ENCODE measurements around the gene LORICRIN.

Gene LORICRIN

DNA sequence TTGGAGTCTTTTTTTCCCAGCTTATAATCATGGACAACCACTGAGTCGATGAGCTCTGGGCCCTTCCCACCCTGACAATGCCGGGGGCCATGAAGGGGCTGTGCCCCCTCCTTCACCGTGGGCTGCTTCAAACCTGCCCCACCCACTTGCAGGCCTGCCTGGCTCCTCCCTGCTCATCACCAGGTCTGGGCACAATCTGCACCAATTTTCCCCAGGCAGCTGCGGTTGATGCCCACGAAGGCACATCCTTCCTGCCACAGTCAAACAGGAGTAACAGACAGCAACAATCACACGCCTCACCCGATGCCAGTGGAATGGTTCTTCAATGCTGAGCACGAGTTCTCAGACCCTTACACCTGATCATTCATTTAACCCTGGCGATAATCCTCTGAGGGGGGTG lies 34.4 kb downstream of the LORICRIN start:
- no peak overlapping the region for H3K9ac ChIP-seq (ENCODE audit: low read length)
- peaks cover 10% of the 10 kb centered on the region for H3K79me1 ChIP-seq (ENCODE audit: low read length)
- H2AFZ ChIP-seq (ENCODE audit: insufficient read depth, low read length, poor library complexity): no peak overlapping the region
- no peak overlapping the region for H2BK12ac ChIP-seq (ENCODE audit: low read length)
- no peak overlapping the region for H3K14ac ChIP-seq (ENCODE audit: low read length)
- H2BK5ac ChIP-seq (ENCODE audit: low read depth, low read length, poor library complexity): no peak overlapping the region
- H2AK5ac ChIP-seq (ENCODE audit: low read length): no peak overlapping the region
- H3K4me1 ChIP-seq (ENCODE audit: control insufficient read depth in 1 of 2, insufficient read depth in 2 of 2, low read length in 2 of 2): peaks cover 25 to 31% of the 10 kb centered on the region in 2 experiments
- no peak for DNase-seq
- H3K4ac ChIP-seq (ENCODE audit: low read depth, low read length): no peak overlapping the region
- H4K8ac ChIP-seq (ENCODE audit: low read depth, low read length): no peak overlapping the region
- no peaks in the 10 kb centered on the region for H3K36me3 ChIP-seq (ENCODE audit: control insufficient read depth in 1 of 2, insufficient read depth in 2 of 2, low read length in 2 of 2)
- H3K18ac ChIP-seq (ENCODE audit: low read length): no peak overlapping the region
- H3K79me2 ChIP-seq (ENCODE audit: control insufficient read depth, insufficient read depth, low read length, poor library complexity): no peaks in the 10 kb centered on the region
- no peak overlapping the region for H3K4me2 ChIP-seq (ENCODE audit: low read length)
- no peak overlapping the region for H3K27ac ChIP-seq (ENCODE audit: low read depth, low read length)
- H3K27me3 ChIP-seq (ENCODE audit: insufficient read depth, low read length): no peaks in the 10 kb centered on the region
- whole genome bisulfite sequencing (ENCODE audit: extremely low coverage, insufficient coverage, insufficient read length): no CpG with 5 or more reads among the region's 9 CpGs
- no peak overlapping the region for H2BK120ac ChIP-seq (ENCODE audit: insufficient read depth, low read length, poor library complexity)
- no peak overlapping the region for H4K12ac ChIP-seq (ENCODE audit: low read depth, low read length)
- H3K23ac ChIP-seq (ENCODE audit: low read length): no peak overlapping the region
- H3K9me3 ChIP-seq (ENCODE audit: insufficient read depth, low read depth, low read length): no peaks in the 10 kb centered on the region
- no peak overlapping the region for H4K91ac ChIP-seq (ENCODE audit: low read depth, low read length)
- no peak overlapping the region for H3K4me3 ChIP-seq (ENCODE audit: low read depth, low read length)

DNA sequence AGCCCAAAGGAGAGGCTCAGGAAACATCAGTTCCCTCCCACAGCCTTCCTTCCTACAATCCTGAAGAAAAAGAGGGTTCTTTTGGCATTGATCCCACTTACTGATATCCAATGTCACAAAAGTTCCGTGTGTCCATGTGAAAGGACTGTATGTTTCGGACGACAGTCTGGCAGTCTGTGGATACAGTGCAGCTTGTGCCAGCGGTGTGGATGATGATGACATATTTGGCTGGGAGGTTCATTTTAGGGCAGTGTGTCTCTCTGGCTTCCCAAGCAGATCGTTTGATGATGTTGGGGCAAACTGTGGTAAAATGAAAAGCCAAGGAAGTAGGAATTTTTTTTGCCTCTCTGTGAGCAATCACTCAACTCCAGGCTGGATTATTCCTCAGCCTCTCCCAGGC lies 42.8 kb downstream of the LORICRIN start:
- Histone ChIP-seq H2AK5ac (ENCODE audit: low read length) (no peak overlapping the region), H2BK120ac (ENCODE audit: insufficient read depth, low read length, poor library complexity) (no peak overlapping the region), H3K27me3 (ENCODE audit: insufficient read depth, low read length) (no peaks in the 10 kb centered on the region), H3K9me3 (ENCODE audit: insufficient read depth, low read depth, low read length) (no peaks in the 10 kb centered on the region), H3K79me2 (ENCODE audit: control insufficient read depth, insufficient read depth, low read length, poor library complexity) (no peaks in the 10 kb centered on the region), H4K8ac (ENCODE audit: low read depth, low read length) (no peak overlapping the region), H3K4me2 (ENCODE audit: low read length) (no peak overlapping the region), H3K23ac (ENCODE audit: low read length) (no peak overlapping the region), H3K4ac (ENCODE audit: low read depth, low read length) (no peak overlapping the region), H3K14ac (ENCODE audit: low read length) (no peak overlapping the region), H3K18ac (ENCODE audit: low read length) (no peak overlapping the region), H3K9ac (ENCODE audit: low read length) (no peak overlapping the region), H2BK12ac (ENCODE audit: low read length) (no peak overlapping the region), H2BK5ac (ENCODE audit: low read depth, low read length, poor library complexity) (no peak overlapping the region), H3K27ac (ENCODE audit: low read depth, low read length) (no peak overlapping the region), H2AFZ (ENCODE audit: insufficient read depth, low read length, poor library complexity) (no peak overlapping the region), H4K91ac (ENCODE audit: low read depth, low read length) (no peak overlapping the region), H3K4me3 (ENCODE audit: low read depth, low read length) (no peak overlapping the region), H3K4me1 (ENCODE audit: control insufficient read depth in 1 of 2, insufficient read depth in 2 of 2, low read length in 2 of 2) (no peaks in the 10 kb centered on the region), H3K79me1 (ENCODE audit: low read length) (no peaks in the 10 kb centered on the region), H4K12ac (ENCODE audit: low read depth, low read length) (no peak overlapping the region), H3K36me3 (ENCODE audit: control insufficient read depth in 1 of 2, insufficient read depth in 2 of 2, low read length in 2 of 2) (no peaks in the 10 kb centered on the region)
- no CpG with 5 or more reads among the region's 5 CpGs for WGBS (ENCODE audit: extremely low coverage, insufficient coverage, insufficient read length)
- DNase-seq: no peak

DNA sequence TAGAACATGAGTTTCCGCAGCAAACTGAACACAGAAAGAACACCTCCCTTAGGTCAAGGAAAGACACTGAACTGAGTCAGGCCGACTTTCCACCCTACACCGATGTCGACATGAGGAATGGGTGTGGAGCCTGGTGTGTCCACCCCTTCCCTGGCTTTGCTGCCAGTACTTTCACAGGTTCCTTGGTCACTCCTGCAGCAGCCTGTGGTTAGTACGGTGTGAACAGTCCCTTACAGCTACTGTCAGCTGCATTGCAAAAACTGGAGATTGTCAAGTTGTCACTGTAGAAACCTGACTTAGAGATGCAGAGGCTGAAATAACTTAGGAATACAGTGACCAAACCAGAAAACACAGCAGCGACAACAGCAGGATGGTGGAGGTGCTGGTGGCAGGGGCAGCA lies 46.2 kb downstream of the LORICRIN start:
- no peak overlapping the region for H3K27ac ChIP-seq (ENCODE audit: low read depth, low read length)
- H2BK120ac ChIP-seq (ENCODE audit: insufficient read depth, low read length, poor library complexity): no peak overlapping the region
- no peaks in the 10 kb centered on the region for H3K79me2 ChIP-seq (ENCODE audit: control insufficient read depth, insufficient read depth, low read length, poor library complexity)
- no peak overlapping the region for H3K4me2 ChIP-seq (ENCODE audit: low read length)
- DNase-seq: no peak
- H3K23ac ChIP-seq (ENCODE audit: low read length): no peak overlapping the region
- no peak overlapping the region for H4K12ac ChIP-seq (ENCODE audit: low read depth, low read length)
- no peak overlapping the region for H3K14ac ChIP-seq (ENCODE audit: low read length)
- no peak overlapping the region for H2BK5ac ChIP-seq (ENCODE audit: low read depth, low read length, poor library complexity)
- H3K4me1 ChIP-seq (ENCODE audit: control insufficient read depth in 1 of 2, insufficient read depth in 2 of 2, low read length in 2 of 2): no peaks in the 10 kb centered on the region
- no peak overlapping the region for H4K91ac ChIP-seq (ENCODE audit: low read depth, low read length)
- no peak overlapping the region for H2BK12ac ChIP-seq (ENCODE audit: low read length)
- H3K79me1 ChIP-seq (ENCODE audit: low read length): no peaks in the 10 kb centered on the region
- no peaks in the 10 kb centered on the region for H3K27me3 ChIP-seq (ENCODE audit: insufficient read depth, low read length)
- H3K9me3 ChIP-seq (ENCODE audit: insufficient read depth, low read depth, low read length): no peaks in the 10 kb centered on the region
- no peak overlapping the region for H3K4ac ChIP-seq (ENCODE audit: low read depth, low read length)
- no peak overlapping the region for H3K4me3 ChIP-seq (ENCODE audit: low read depth, low read length)
- no peak overlapping the region for H3K9ac ChIP-seq (ENCODE audit: low read length)
- H2AK5ac ChIP-seq (ENCODE audit: low read length): no peak overlapping the region
- no peak overlapping the region for H2AFZ ChIP-seq (ENCODE audit: insufficient read depth, low read length, poor library complexity)
- no peak overlapping the region for H4K8ac ChIP-seq (ENCODE audit: low read depth, low read length)
- no peaks in the 10 kb centered on the region for H3K36me3 ChIP-seq (ENCODE audit: control insufficient read depth in 1 of 2, insufficient read depth in 2 of 2, low read length in 2 of 2)
- no CpG with 5 or more reads among the region's 6 CpGs for WGBS (ENCODE audit: extremely low coverage, insufficient coverage, insufficient read length)
- H3K18ac ChIP-seq (ENCODE audit: low read length): no peak overlapping the region

DNA sequence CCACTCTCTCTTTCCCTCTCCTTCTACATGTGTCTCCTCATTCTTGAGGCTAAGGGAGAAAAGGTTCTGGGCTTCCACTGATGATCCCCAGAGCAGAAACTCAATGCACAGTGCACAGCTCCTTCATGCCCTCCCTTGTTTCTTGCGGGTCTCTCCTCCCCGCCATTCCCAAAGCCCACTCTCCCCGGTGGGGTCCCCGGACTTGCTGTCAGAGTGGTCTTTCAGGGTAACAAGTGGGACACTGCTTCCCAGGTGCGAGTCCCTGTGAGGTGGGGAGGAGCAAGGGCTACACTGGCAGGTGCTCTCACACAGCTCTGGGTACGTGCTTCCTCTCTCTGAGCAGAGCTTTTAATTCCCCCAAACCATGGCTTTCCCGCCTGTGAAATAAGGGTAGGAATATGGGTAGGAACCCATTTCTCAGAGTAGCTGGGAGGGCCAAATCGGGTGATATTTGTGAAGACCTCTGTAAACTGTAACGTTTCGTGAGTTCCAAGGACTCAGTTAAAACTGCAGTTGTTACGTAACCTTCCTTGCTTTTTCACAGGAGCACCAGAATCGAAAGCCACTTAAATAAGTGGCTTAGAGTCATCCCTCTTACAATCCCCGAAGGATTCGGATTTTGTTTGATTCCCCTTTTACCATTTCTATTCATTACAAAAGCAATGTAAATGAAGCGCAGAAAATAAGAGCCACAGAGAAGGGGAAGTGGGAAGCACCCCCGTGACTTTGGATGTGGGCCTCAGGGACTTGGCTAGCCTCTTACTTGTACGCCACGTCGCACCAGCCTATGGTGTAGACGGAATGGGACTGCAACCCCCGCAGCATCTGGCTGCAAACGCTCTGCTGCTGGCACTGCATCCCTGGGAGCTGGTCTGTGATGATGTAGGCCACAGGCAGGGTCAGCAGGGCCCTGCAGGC lies 47.1 kb downstream of the LORICRIN start:
- Histone ChIP-seq H3K9me3 (ENCODE audit: insufficient read depth, low read depth, low read length) (no peaks in the 10 kb centered on the region), H3K79me2 (ENCODE audit: control insufficient read depth, insufficient read depth, low read length, poor library complexity) (no peaks in the 10 kb centered on the region), H2AK5ac (ENCODE audit: low read length) (no peak overlapping the region), H3K79me1 (ENCODE audit: low read length) (no peaks in the 10 kb centered on the region), H4K8ac (ENCODE audit: low read depth, low read length) (no peak overlapping the region), H2BK120ac (ENCODE audit: insufficient read depth, low read length, poor library complexity) (no peak overlapping the region), H3K4me3 (ENCODE audit: low read depth, low read length) (no peak overlapping the region), H3K9ac (ENCODE audit: low read length) (no peak overlapping the region), H2BK5ac (ENCODE audit: low read depth, low read length, poor library complexity) (no peak overlapping the region), H3K4me2 (ENCODE audit: low read length) (no peak overlapping the region), H4K12ac (ENCODE audit: low read depth, low read length) (no peak overlapping the region), H3K4ac (ENCODE audit: low read depth, low read length) (no peak overlapping the region), H3K27ac (ENCODE audit: low read depth, low read length) (no peak overlapping the region), H2AFZ (ENCODE audit: insufficient read depth, low read length, poor library complexity) (no peak overlapping the region), H3K36me3 (ENCODE audit: control insufficient read depth in 1 of 2, insufficient read depth in 2 of 2, low read length in 2 of 2) (no peaks in the 10 kb centered on the region), H3K4me1 (ENCODE audit: control insufficient read depth in 1 of 2, insufficient read depth in 2 of 2, low read length in 2 of 2) (no peaks in the 10 kb centered on the region), H3K14ac (ENCODE audit: low read length) (no peak overlapping the region), H3K27me3 (ENCODE audit: insufficient read depth, low read length) (no peaks in the 10 kb centered on the region), H2BK12ac (ENCODE audit: low read length) (no peak overlapping the region), H3K23ac (ENCODE audit: low read length) (no peak overlapping the region), H4K91ac (ENCODE audit: low read depth, low read length) (no peak overlapping the region), H3K18ac (ENCODE audit: low read length) (no peak overlapping the region)
- DNase-seq: no peak
- no CpG with 5 or more reads among the region's 22 CpGs for WGBS (ENCODE audit: extremely low coverage, insufficient coverage, insufficient read length)
